Lower leg skin (tissue), 4 donors: ENCODE measurements around the gene ZBTB16. TPM values are rescaled to one million over a fixed set of nuclear protein-coding genes. Genes with fewer than 3 reads are reported as not detected.

ENCODE experiments used
- DNase-seq, 2 donors: peaks; one replicate each; pipeline ENCODE4 v3.0.0-alpha.2; 2019; ENCODE audit warnings: low spot score in 2 of 2
- H3K4me3 ChIP-seq: fragments of 200-600 bp; sonication (generic); 2 replicates; pipeline ENCODE4 v1.5.1; 2017; ENCODE audit warnings: mild to moderate bottlenecking, low read depth; ENCODE audit not compliant: poor library complexity, severe bottlenecking
- CTCF ChIP-seq, 3 donors: fragments of 450-650 bp; IDR thresholded peaks; one replicate each; pipeline ENCODE4 v1.5.1; 2016; ENCODE audit warnings: antibody characterized with exemption in 3 of 3, mild to moderate bottlenecking in 3 of 3, moderate library complexity in 2 of 3
- POLR2A ChIP-seq, 2 donors: fragments of 450-650 bp; IDR thresholded peaks; one replicate each; pipeline ENCODE4 v1.6.1; 2016 to 2017; ENCODE audit warnings: antibody characterized with exemption in 2 of 2, mild to moderate bottlenecking in 1 of 2, moderate library complexity in 1 of 2
- WGBS, 2 donors: methylation state at CpG; one replicate each; pipeline ENCODE4 v1.1.5; 2018; 5-methylcytosine and 5-hydroxymethylcytosine counted together
- intact Hi-C: fragments of 100-400 bp; cut with DNase I; formaldehyde crosslinking; loops from one replicate; pipeline ENCODE4 v1.15.0; 2023; ENCODE audit warnings: low total_unique reads
- total RNA-seq, 4 donors: library from RNA; depleted of rRNA; stranded (reverse); fragments of >200 nt; gene quantifications; one replicate each; pipeline ENCODE4 v1.1.0, GENCODE V29; 2016

ZBTB16 gene
- total RNA-seq, 4 donors from 2014 or later: 167 to 369 (median 233) TPM

GRCh38 chr11:114215871-114216795, 156.6 kb downstream of the ZBTB16 start:
- intact Hi-C loops: no loop called here
- 91 to 92% methylated on average over 6 of the region's 6 CpGs for WGBS, 2 donors

GRCh38 chr11:114216796-114217180, 157.3 kb downstream of the ZBTB16 start:
- intact Hi-C loops: no loop called here
- 69 to 70% methylated on average over 2 of the region's 2 CpGs for WGBS, 2 donors
- no peak for DNase-seq
- H3K4me3 ChIP-seq: no peak overlapping the region
- TF ChIP-seq POLR2A (IDR thresholded peaks at IDR 0.05): no peak
- TF ChIP-seq CTCF (IDR thresholded peaks at IDR 0.05): no peak

More at GRCh38 chr11:114215871-114216795, 156.6 kb downstream of the ZBTB16 start:
- H3K4me3 ChIP-seq: no peak overlapping the region
- no peak for DNase-seq
- no peak for TF ChIP-seq CTCF (IDR thresholded peaks at IDR 0.05)
- no peak for TF ChIP-seq POLR2A (IDR thresholded peaks at IDR 0.05)

DNA sequence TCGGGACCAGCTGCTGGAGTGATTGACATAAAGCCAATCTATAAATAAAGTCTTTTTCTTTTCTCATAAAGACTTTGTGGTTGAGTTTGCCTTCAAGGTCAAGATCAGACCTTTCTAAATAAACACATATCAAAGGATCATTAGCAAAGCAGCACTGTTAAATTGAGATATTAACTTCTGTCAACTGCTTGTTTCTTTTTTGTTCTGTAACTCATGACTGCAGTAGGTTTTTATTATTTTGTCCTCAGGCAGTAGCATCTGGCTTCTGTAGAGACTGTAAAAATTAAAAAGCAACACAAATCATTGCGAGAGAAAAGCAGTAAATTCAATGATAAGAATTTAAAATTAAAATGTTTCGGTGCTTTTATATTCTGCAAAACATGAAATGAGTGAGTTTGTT, 159.0 kb downstream of the ZBTB16 start:
- TF ChIP-seq CTCF (IDR thresholded peaks at IDR 0.05): no peak
- TF ChIP-seq POLR2A (IDR thresholded peaks at IDR 0.05): no peak
- H3K4me3 ChIP-seq: no peak overlapping the region
- DNase-seq: no peak
- WGBS, 2 donors: 44 to 50% methylated on average over 3 of the region's 3 CpGs
- intact Hi-C loops: no loop called here

DNA sequence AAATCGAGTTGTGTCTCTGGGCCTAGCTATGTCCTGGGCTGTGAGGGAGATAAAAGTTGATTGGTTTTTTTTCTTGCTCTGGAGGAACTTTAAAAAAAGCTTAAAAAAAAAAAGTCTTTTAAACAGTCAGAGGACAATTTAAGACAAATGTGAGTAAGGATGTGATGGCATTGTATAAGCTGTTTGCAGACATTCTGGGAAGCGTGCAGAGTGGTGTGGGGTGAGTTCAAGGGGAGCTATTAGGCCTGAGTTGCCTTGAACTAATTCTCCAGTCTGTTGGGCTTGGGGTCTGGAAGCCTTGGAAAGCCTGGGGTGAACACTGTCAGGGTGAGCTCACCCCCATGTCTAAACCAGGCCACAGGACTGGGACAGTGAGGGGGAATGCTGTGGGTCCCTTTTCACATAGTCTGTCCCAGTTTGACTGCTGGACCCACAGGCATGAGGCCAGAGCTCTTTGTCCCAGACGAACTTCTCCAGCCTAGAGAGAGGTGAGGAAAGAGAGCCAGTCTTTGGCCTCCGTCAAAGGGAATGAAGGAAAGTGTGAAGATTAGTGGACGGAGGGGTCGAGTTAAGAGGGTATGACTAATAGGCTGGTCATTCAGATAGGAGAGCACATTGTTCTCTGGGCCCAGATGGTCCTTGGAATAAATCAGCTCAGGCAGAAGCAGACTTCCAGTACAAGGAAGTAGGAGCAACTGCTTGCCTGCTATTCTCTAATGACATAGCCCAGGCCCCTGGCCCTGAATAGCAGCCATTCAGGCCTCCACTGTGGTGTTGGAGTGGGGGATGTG, 160.2 kb downstream of the ZBTB16 start:
- TF ChIP-seq CTCF (IDR thresholded peaks at IDR 0.05) (no peak), POLR2A (IDR thresholded peaks at IDR 0.05) (no peak)
- intact Hi-C loops: no loop called here
- no peak for DNase-seq
- WGBS, 2 donors: 75 to 77% methylated on average over 6 of the region's 6 CpGs
- H3K4me3 ChIP-seq: no peak overlapping the region

GRCh38 chr11:114221037-114221436, 161.5 kb downstream of the ZBTB16 start:
- TF ChIP-seq POLR2A (IDR thresholded peaks at IDR 0.05) (no peak), CTCF (IDR thresholded peaks at IDR 0.05) (no peak)
- DNase-seq: no peak
- WGBS, 2 donors: 95 to 98% methylated on average over 2 of the region's 2 CpGs
- intact Hi-C loops: no loop called here
- no peak overlapping the region for H3K4me3 ChIP-seq
